Measurements from ENCODE around the gene DGKQ. TPM values are rescaled to one million over a fixed set of nuclear protein-coding genes. Genes with fewer than 3 reads are reported as not detected.

Gene DGKQ
- total and polyA plus RNA-seq, 2 experiments from 2014 or later, result 15.1 to 17.1 TPM

DNA sequence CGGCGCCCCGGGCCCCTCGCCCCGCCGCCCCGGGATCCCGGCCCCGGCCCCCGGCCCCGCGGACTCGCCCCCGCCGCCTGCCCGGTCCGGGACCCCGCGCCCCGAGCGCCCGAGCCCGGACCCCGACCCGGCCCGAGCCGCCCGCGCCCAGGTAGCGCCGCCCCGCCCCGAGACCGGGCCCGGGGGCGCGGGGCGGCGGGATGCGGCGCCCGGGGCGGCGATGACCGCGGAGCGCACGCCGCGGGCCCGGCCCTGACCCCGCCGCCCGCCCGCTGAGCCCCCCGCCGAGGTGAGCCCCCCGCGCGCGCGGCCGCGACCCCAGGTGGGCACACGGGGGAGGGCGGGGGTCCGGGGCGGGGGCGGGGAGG, 38.3 kb upstream of the DGKQ start:
- Histone ChIP-seq H3K27me3 (peaks cover 51% of the 10 kb centered on the region), H3K4me1 (ENCODE audit: low read depth) (no peaks in the 10 kb centered on the region), H3K4me3 (peak overlapping the region; percentile 52), H3K36me3 (no peaks in the 10 kb centered on the region), H3K9me3 (ENCODE audit: low read depth) (no peaks in the 10 kb centered on the region), H3K27ac (no peak overlapping the region)
- TF ChIP-seq, protein P1, sequence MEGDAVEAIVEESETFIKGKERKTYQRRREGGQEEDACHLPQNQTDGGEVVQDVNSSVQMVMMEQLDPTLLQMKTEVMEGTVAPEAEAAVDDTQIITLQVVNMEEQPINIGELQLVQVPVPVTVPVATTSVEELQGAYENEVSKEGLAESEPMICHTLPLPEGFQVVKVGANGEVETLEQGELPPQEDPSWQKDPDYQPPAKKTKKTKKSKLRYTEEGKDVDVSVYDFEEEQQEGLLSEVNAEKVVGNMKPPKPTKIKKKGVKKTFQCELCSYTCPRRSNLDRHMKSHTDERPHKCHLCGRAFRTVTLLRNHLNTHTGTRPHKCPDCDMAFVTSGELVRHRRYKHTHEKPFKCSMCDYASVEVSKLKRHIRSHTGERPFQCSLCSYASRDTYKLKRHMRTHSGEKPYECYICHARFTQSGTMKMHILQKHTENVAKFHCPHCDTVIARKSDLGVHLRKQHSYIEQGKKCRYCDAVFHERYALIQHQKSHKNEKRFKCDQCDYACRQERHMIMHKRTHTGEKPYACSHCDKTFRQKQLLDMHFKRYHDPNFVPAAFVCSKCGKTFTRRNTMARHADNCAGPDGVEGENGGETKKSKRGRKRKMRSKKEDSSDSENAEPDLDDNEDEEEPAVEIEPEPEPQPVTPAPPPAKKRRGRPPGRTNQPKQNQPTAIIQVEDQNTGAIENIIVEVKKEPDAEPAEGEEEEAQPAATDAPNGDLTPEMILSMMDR (IDR thresholded peaks at IDR 0.05; ENCODE audit: low read depth, low read length), result no peak
- DNase-seq (ENCODE audit: low read depth in 1 of 2, low spot score in 1 of 2), result no peak

DNA sequence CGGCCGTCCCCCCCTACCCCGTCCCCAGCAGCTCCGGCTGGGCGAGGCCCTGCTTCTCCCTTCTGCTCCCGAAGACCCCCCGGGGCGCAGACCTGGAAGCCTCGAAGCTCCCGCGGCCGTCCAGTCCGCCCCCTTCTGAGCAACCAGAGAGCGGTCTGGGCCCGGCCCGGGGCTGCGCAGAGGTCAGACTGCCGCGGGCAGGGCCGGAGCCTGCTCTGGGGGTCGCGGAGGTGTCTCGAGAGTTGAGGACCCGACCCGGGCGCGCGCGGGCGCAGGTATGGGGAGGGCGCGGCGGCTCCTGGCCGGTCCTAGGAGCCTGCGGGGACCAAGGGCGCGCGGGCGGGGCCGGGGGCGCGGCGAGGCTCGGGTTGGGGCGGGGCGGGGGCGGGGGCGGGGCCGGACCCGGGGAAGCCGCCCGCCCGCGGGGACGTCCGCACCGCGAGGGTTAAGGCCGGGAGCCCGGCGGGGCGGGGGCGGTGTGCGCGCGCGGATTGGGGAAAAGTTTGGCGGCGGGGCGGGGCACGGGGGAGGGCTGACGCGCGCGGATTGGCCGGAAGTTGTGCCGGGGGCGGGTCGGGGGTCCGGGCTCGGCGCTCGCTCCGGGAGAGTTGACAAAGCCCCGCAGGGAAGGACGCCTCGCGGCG, 37.8 kb upstream of the DGKQ start, which contains the start of gene FGFRL1:
Gene FGFRL1 (plus strand): TSS at position 605 of the 644 bp plus-strand sequence. CDS start 860 bp downstream, outside the sequence.
- no peaks in the 10 kb centered on the region for H3K9me3 ChIP-seq (ENCODE audit: low read depth)
- peaks cover 56% of the 10 kb centered on the region for H3K27me3 ChIP-seq
- H3K36me3 ChIP-seq, result no peaks in the 10 kb centered on the region
- peak; percentile 94 to 97 for DNase-seq (ENCODE audit: low read depth in 1 of 2, low spot score in 1 of 2)
- H3K4me1 ChIP-seq (ENCODE audit: low read depth), result no peaks in the 10 kb centered on the region
- no peak within 1 kb of the TSS for H3K27ac ChIP-seq
- peak within 1 kb of the TSS; percentile 52 for H3K4me3 ChIP-seq
- TF ChIP-seq, protein P1 (IDR thresholded peaks at IDR 0.05; ENCODE audit: low read depth, low read length), result no peak

DNA sequence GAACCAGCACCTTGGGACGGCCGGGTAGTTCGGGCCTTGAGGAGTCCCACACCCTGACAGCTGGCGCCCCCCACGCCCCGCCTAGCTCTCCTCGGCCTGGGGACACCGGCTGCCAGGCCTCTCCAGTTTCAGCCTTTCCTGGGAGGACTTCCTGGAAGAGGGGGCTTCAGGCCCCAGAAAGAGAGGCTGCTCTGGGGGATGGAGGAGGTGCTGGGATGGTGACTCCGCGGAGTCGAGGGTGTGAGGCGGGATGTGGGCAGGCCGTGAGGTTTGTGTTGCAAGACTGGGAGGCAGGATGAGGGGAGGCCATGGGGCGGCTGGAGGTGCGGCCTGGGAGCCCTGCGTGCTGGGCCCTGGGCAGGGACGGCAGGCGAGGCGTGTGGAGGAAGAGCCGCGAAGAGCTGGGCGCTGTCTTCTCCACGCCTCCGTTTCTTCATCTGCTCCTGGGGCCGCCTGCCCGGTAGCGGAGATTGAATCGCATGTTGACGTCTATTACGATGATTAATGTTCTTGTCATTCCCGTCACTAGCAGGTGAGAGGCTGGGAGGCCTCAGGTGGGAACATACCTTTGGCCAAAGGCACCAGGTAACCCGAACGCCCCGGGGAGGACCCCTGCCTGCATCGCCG, 37.1 kb upstream of the DGKQ start:
- H3K27me3 ChIP-seq, result peaks cover 63% of the 10 kb centered on the region
- H3K9me3 ChIP-seq (ENCODE audit: low read depth), result no peaks in the 10 kb centered on the region
- DNase-seq (ENCODE audit: low read depth in 1 of 2, low spot score in 1 of 2), result peak in 1 of 2 donors; percentile 94
- no peaks in the 10 kb centered on the region for H3K4me1 ChIP-seq (ENCODE audit: low read depth)
- no peaks in the 10 kb centered on the region for H3K36me3 ChIP-seq
- no peak overlapping the region for H3K27ac ChIP-seq
- TF ChIP-seq, protein P1 (IDR thresholded peaks at IDR 0.05; ENCODE audit: low read depth, low read length), result no peak
- peak overlapping the region; percentile 44 for H3K4me3 ChIP-seq

DNA sequence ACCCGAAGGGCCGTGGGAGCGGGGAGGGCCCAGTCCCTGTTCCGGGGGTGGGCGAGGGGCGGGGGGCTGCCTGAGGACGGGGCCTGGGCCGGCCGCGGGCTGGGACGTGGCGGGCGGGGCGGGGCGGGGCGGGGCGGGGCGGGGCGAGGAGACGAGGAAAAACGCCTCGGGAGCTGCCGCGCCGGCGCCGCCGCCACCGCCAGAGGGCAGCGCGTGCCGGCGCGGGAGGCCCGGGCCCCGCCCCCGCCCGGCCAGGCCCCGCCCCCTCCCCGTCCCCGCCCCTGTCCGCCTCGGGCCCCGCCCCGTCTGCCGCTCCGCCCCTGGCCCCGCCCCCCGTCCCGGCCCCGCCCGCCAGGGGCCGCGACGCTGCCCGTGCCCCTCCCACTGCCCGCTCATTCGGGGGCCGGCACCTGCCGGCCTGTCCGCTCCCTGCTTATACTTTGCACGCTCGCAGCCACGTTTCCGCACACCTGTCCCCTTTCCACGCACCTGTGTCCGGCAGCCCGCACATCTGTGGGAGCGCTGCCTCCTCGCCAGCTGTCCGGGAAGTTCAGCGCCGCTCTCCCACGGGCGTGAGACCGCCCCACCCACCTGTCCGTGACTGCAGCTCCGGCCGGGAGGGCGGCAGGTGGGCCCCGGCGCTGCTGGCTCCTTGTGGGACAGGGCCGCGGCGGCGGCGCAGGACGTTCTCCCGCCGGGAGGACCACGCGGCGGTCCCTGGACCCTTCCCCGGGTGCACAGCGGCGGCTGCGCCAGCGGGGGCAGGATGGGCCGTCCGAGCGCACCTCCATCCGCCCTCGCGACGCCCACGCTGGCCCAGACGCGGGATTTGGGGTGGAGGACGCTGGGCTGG, 36.4 kb upstream of the DGKQ start:
- no peaks in the 10 kb centered on the region for H3K4me1 ChIP-seq (ENCODE audit: low read depth)
- H3K27me3 ChIP-seq, result peaks cover 70% of the 10 kb centered on the region
- H3K36me3 ChIP-seq, result no peaks in the 10 kb centered on the region
- peak; percentile 56 to 83 for DNase-seq (ENCODE audit: low read depth in 1 of 2, low spot score in 1 of 2)
- H3K27ac ChIP-seq, result no peak overlapping the region
- TF ChIP-seq, protein P1 (IDR thresholded peaks at IDR 0.05; ENCODE audit: low read depth, low read length), result peak; percentile 6
- no peaks in the 10 kb centered on the region for H3K9me3 ChIP-seq (ENCODE audit: low read depth)
- H3K4me3 ChIP-seq, result peak overlapping the region; percentile 47

GRCh38 chr4:1008840-1009541, 35.6 kb upstream of the DGKQ start:
- H3K4me3 ChIP-seq, result peak overlapping the region; percentile 47
- H3K9me3 ChIP-seq (ENCODE audit: low read depth), result no peaks in the 10 kb centered on the region
- no peak overlapping the region for H3K27ac ChIP-seq
- DNase-seq (ENCODE audit: low read depth in 1 of 2, low spot score in 1 of 2), result no peak
- TF ChIP-seq, protein P1 (IDR thresholded peaks at IDR 0.05; ENCODE audit: low read depth, low read length), result no peak
- no peaks in the 10 kb centered on the region for H3K4me1 ChIP-seq (ENCODE audit: low read depth)
- H3K36me3 ChIP-seq, result no peaks in the 10 kb centered on the region
- H3K27me3 ChIP-seq, result peaks cover 78% of the 10 kb centered on the region

All from cardiac muscle cell (in vitro differentiated cells and primary cell).